ENCODE data around the gene TRAP1. TPM values are rescaled to one million over a fixed set of nuclear protein-coding genes. Genes with fewer than 3 reads are reported as not detected.

Gene TRAP1
- total RNA-seq: 83.7 and 91.6 TPM in 2 replicates

DNA sequence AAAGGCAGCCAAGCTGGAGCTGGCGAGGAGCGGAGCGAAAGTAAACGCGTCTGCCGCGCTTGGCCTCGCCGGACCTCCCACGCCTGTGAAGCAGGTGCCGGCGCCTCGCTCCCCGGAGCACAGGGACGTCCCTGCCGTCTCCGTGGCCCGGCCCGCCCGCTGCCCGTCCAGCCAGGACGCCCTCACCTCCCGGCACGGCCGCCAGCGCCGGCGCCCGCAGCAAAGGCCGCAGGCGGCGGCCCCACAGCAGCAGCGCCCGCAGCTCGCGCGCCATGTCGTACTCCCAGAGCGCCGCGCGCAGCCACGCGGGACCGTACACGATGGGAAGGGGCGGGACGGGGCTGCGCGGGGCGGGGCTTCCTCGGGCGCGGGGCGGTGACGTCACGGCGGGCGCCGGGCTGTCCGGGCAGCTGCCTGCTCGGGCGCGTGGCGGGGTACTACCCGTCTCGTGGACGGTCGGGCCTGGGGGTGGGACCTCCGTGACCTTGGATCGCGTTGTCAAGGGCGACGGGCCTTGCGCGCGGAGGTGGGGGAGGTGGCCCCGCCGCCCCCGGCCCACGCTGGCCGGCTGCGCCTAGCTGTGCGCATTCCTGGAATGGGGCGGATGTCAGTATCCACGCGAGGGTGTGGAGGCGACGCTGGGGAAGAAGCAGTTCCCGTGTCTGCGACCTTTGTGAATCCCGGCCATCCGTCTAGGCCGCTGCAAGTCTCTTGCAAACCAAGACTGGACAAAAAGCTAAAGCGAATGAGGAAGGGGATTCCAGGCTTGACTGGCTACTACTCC lies at the start of gene TRAP1:
Gene TRAP1 (minus strand): TSS at position 290 of the 784 bp plus-strand sequence. CDS start 16 bp downstream, at position 274.

DNA sequence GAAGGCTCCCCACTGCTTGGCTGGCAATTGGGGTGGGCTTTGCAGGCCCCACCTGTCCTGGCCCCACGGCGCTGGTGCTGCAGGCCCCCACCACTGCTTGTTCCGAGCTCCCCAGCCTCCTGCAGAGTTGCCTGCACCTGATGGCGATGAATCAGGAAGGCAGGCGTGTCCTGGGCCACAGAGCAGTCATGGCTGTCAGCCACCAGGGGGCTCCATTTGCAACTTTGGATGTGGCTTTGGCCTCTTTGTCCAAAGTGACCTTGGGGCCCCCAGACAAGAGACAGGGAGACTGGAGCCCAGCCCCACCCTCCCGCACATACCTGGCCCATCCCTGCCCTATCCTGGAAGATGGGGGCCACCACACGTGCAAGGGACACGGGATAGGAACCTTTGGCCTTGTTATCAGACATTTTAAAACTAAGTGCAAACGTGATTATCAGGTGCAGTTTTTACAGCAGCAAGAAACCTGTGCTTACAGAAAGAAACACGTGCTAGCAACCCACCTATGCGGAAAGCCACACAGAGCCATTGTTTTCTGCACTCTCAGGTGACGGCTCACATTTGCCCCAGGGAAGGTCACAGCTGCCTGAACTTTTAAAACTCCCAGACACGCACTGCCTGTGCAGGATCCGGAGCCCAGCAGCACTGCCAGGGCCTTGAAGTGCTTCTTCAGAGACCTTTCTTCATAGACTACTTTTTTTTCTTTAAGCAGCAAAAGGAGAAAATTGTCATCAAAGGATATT lies 62.9 kb downstream of the TRAP1 start, which contains the start of gene DNASE1:
Gene DNASE1 (plus strand): TSS at position 443 of the 743 bp plus-strand sequence. CDS start 683 bp downstream, outside the sequence.

DNA sequence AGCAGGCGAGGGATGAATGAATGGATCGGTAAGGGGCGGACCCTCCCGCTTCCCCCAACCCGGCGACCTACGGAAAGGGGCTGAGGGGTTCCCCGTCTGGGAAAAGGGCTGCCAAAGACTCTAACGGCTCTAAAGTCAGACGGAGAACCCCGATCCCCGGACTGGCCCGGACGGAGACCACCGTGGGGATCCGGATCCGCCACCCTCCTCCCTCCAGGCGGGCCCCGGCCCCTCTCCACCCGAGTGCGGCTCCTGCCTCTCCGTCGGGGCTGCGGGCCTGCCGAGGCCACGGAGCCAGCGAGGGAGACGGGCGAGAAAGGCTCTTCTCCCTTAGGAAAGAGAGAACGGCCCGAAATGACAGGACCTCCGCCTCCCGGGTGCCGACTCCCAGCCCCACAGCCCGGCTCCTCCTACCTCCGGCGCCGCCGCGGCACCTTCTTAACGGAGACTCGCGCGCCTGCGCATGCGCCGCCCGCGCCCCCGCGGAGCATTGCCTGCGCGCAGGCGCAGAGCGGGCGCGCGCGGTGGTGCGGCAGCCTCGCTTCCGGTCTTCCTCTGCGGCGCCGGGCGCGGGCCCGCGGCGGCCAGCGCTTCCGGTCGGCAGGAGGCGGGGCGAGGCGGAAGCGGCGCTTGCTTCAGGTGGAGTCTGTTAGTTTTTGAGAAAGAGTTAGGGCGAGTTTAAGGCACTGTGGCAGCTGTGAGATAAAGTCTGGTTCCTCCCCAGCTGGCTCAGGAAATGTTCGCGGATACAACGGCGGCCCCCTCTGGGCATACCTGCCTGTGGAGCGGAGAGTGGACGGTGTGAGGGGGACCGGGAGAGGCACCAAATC lies 106.0 kb downstream of the TRAP1 start, which contains the start of gene SLX4:
Gene SLX4 (minus strand): TSS at position 461 of the 830 bp plus-strand sequence. CDS start 2,642 bp downstream, outside the sequence.

Other genes with a start within 250 kb of the TRAP1 start
- not detected in 2 replicates for gene C16orf90, start 222.0 kb downstream of the TRAP1 start, total RNA-seq
- 16.7 and 21.9 TPM in 2 replicates for gene CLUAP1, start 216.5 kb downstream of the TRAP1 start, total RNA-seq
- 0.66 and 1.9 TPM in 2 replicates for gene NLRC3, start 140.1 kb downstream of the TRAP1 start, total RNA-seq
- 2.3 and 2.5 TPM in 2 replicates for gene SLX4, start 105.9 kb downstream of the TRAP1 start, total RNA-seq
- 9.0 and 15.2 TPM in 2 replicates for gene DNASE1, start 62.8 kb downstream of the TRAP1 start, total RNA-seq
- gene CREBBP, start 163.2 kb upstream of the TRAP1 start, total RNA-seq: 13.7 and 21.9 TPM in 2 replicates

All from endothelial cell of coronary artery (primary cell).